IMR-90 (cell line): ENCODE data around the gene RAP1A. TPM values are rescaled to one million over a fixed set of nuclear protein-coding genes. Genes with fewer than 3 reads are reported as not detected.

ENCODE experiments used
- ATAC-seq: fragments of 200-7000 bp; cut with Tn5 transposase; 2 replicates; pipeline ENCODE4 v1.9.1; 2020; ENCODE audit warnings: low read depth, mild to moderate bottlenecking, moderate library complexity
- BruUV-seq: library from RNA; stranded (reverse); fragments of 400-500 nt; replicated peaks from 2 replicates; lab custom pipeline; 2021; lab: Mats Ljungman, UMichigan
- CTCF ChIA-PET: fragments of 300-600 bp; formaldehyde crosslinking; extraction: SDS; loops from one replicate; lab custom pipeline; 2021; ENCODE audit warnings: antibody characterized with exemption; lab: Yijun Ruan, JAX
- POLR2A ChIA-PET: fragments of 300-600 bp; sonication (Branson Sonifier 250); formaldehyde crosslinking; loops from one replicate; lab custom pipeline; 2022; ENCODE audit warnings: antibody characterized with exemption; ENCODE audit not compliant: unreplicated experiment; lab: Charles Lee
- DNase-seq: peaks from one replicate; pipeline ENCODE4 v3.0.0; 2013
- H2AFZ ChIP-seq: replicated peaks from 2 replicates; pipeline ENCODE3; 2013; ENCODE audit warnings: low read length, mild to moderate bottlenecking; ENCODE audit not compliant: poor library complexity
- H2AK5ac ChIP-seq: 2 replicates; pipeline ENCODE4 v1.6.1; 2013; ENCODE audit warnings: low read depth, low read length, inconsistent platforms
- H2AK9ac ChIP-seq: replicated peaks from 2 replicates; pipeline ENCODE3; 2013; ENCODE audit warnings: mild to moderate bottlenecking, low read depth, low read length, moderate library complexity; ENCODE audit not compliant: poor library complexity
- H2BK120ac ChIP-seq: 2 replicates; pipeline ENCODE4 v1.6.1; 2013; ENCODE audit warnings: low read depth, low read length, inconsistent platforms
- H2BK15ac ChIP-seq: 3 replicates; pipeline ENCODE4 v1.6.1; 2013; ENCODE audit warnings: low read depth, low read length, inconsistent platforms
- H2BK20ac ChIP-seq: 2 replicates; pipeline ENCODE4 v1.6.1; 2013; ENCODE audit warnings: low read depth, mild to moderate bottlenecking, inconsistent platforms, low read length, moderate library complexity
- H2BK5ac ChIP-seq: 2 replicates; pipeline ENCODE4 v1.6.1; 2013; ENCODE audit warnings: mild to moderate bottlenecking, low read depth, low read length, inconsistent platforms; ENCODE audit not compliant: poor library complexity, severe bottlenecking
- H3K14ac ChIP-seq: replicated peaks from 2 replicates; pipeline ENCODE4 v1.6.1; 2013; ENCODE audit warnings: low read depth, low read length, inconsistent platforms
- H3K18ac ChIP-seq: 2 replicates; pipeline ENCODE4 v1.6.1; 2013; ENCODE audit warnings: low read depth, low read length, control low read depth
- H3K23ac ChIP-seq: 2 replicates; pipeline ENCODE4 v1.6.1; 2013; ENCODE audit warnings: low read depth, low read length, inconsistent platforms
- H3K27ac ChIP-seq: 2 replicates; pipeline ENCODE4 v1.5.1; 2013; ENCODE audit warnings: mild to moderate bottlenecking, control low read depth, low read length; ENCODE audit not compliant: insufficient read depth
- H3K27me3 ChIP-seq: 2 replicates; pipeline ENCODE4 v1.6.1; 2013; ENCODE audit warnings: low read length; ENCODE audit not compliant: control insufficient read depth, insufficient read depth
- H3K36me3 ChIP-seq: 2 replicates; pipeline ENCODE4 v1.6.1; 2013; ENCODE audit warnings: low read length, mixed read lengths; ENCODE audit not compliant: control insufficient read depth, insufficient read depth
- H3K4ac ChIP-seq: 2 replicates; pipeline ENCODE4 v1.6.1; 2013; ENCODE audit warnings: low read depth, low read length, inconsistent platforms
- H3K4me1 ChIP-seq: 2 replicates; pipeline ENCODE4 v1.6.1; 2013; ENCODE audit warnings: low read length, mixed read lengths; ENCODE audit not compliant: control insufficient read depth, insufficient read depth
- H3K4me2 ChIP-seq: 2 replicates; pipeline ENCODE4 v1.6.1; 2013; ENCODE audit warnings: low read depth, mild to moderate bottlenecking, control low read depth, low read length, moderate library complexity
- H3K4me3 ChIP-seq: 2 replicates; pipeline ENCODE4 v1.5.1; 2013; ENCODE audit warnings: low read depth, mild to moderate bottlenecking, control low read depth, low read length, moderate library complexity; ENCODE audit not compliant: insufficient read depth
- H3K56ac ChIP-seq: 2 replicates; pipeline ENCODE4 v1.6.1; 2013; ENCODE audit warnings: low read length, inconsistent platforms; ENCODE audit not compliant: insufficient read depth; ENCODE audit errors: extremely low read depth
- H3K79me1 ChIP-seq, 2 experiments: 2 replicates each; pipeline ENCODE4 v1.6.1; 2013; ENCODE audit warnings: low read length in 2 of 2, inconsistent platforms in 1 of 2, low read depth in 1 of 2
- H3K9ac ChIP-seq: 2 replicates; pipeline ENCODE4 v1.6.1; 2013; ENCODE audit warnings: low read depth, low read length, control low read depth
- H3K9me1 ChIP-seq: 2 replicates; pipeline ENCODE4 v1.6.1; 2013; ENCODE audit warnings: low read length, inconsistent platforms; ENCODE audit not compliant: insufficient read depth
- H3K9me3 ChIP-seq: 2 replicates; pipeline ENCODE4 v1.6.1; 2013; ENCODE audit warnings: low read length; ENCODE audit not compliant: control insufficient read depth, insufficient read depth
- H4K20me1 ChIP-seq: 2 replicates; pipeline ENCODE4 v1.6.1; 2013; ENCODE audit warnings: low read length, inconsistent platforms; ENCODE audit not compliant: insufficient read depth
- H4K5ac ChIP-seq: 2 replicates; pipeline ENCODE4 v1.6.1; 2013; ENCODE audit warnings: mild to moderate bottlenecking, low read depth, low read length, control low read depth
- H4K8ac ChIP-seq, 2 experiments: 2 replicates each; pipeline ENCODE4 v1.6.1; 2013; ENCODE audit warnings: low read depth in 2 of 2, low read length in 2 of 2, control low read depth in 1 of 2, inconsistent platforms in 1 of 2
- H4K91ac ChIP-seq: 2 replicates; pipeline ENCODE4 v1.6.1; 2013; ENCODE audit warnings: low read depth, low read length, inconsistent platforms; ENCODE audit not compliant: insufficient read depth
- BHLHE40 ChIP-seq: fragments of 150-350 bp; IDR thresholded peaks from 2 replicates; pipeline ENCODE4 v1.6.1; 2016; ENCODE audit warnings: mild to moderate bottlenecking, low read depth, low read length
- CEBPB ChIP-seq: IDR thresholded peaks from 2 replicates; pipeline ENCODE4 v1.6.1; 2012; ENCODE audit warnings: low read depth, low read length, improper control_type of control experiment
- CTCF ChIP-seq: conservative IDR thresholded peaks from 2 replicates; pipeline ENCODE4 v1.5.1; 2012; ENCODE audit warnings: mild to moderate bottlenecking, low read depth, low read length, improper control_type of control experiment
- ELK1 ChIP-seq: fragments of 150-350 bp; IDR thresholded peaks from 2 replicates; pipeline ENCODE4 v1.6.1; 2016; ENCODE audit warnings: low read depth, mild to moderate bottlenecking, low read length, moderate library complexity, borderline replicate concordance
- MAZ ChIP-seq: IDR thresholded peaks from 2 replicates; pipeline ENCODE4 v1.6.1; 2012; ENCODE audit warnings: low read depth, mild to moderate bottlenecking, low read length, improper control_type of control experiment, moderate library complexity, borderline replicate concordance
- RAD21 ChIP-seq: IDR thresholded peaks from 2 replicates; pipeline ENCODE4 v1.6.1; 2012; ENCODE audit warnings: low read length, improper control_type of control experiment
- RFX5 ChIP-seq: IDR thresholded peaks from 2 replicates; pipeline ENCODE4 v1.8.0; 2012; ENCODE audit warnings: low read depth, mild to moderate bottlenecking, low read length, moderate library complexity
- SMC3 ChIP-seq: fragments of 150-350 bp; IDR thresholded peaks from 2 replicates; pipeline ENCODE4 v1.6.1; 2016; ENCODE audit warnings: low read depth, mild to moderate bottlenecking, antibody characterized with exemption, low read length, moderate library complexity
- USF2 ChIP-seq: fragments of 150-350 bp; IDR thresholded peaks from 2 replicates; pipeline ENCODE4 v1.6.1; 2017; ENCODE audit warnings: mild to moderate bottlenecking, antibody characterized with exemption, low read length, low read depth
- WGBS, 2 experiments: methylation state at CpG; one replicate each; pipeline versions ENCODE4 v1.1.5 to v1.1.7; 2013; ENCODE audit warnings: missing lambda C conversion rate in 2 of 2; ENCODE audit not compliant: insufficient read length in 1 of 2; ENCODE audit errors: extremely low coverage in 2 of 2; 5-methylcytosine and 5-hydroxymethylcytosine counted together
- dilution Hi-C: fragments of 300-500 bp; cut with HindIII; formaldehyde crosslinking; loops from one replicate; pipeline ENCODE4 v1.14.3; 2018; ENCODE audit warnings: low sequenced_read_pairs; ENCODE audit not compliant: unreplicated experiment
- in situ Hi-C: fragments of 300-500 bp; cut with MboI; formaldehyde crosslinking; loops from 3 replicates; pipeline ENCODE4 v1.14.3; 2019; ENCODE audit warnings: low sequenced_read_pairs, inconsistent platforms, mixed read lengths
- intact Hi-C: fragments of 100-400 bp; cut with micrococcal nuclease; formaldehyde crosslinking; loops from 2 replicates; pipeline ENCODE4 v1.10.0; 2022
- polyA plus RNA-seq, 3 experiments: library from polyadenylated mRNA; depleted of rRNA; stranded (reverse); fragments of >200 nt; gene quantifications; 2 replicates each; pipeline ENCODE4 v1.2.3, GENCODE V29; 2012; ENCODE audit warnings: low replicate concordance in 1 of 3
- total RNA-seq: library from RNA; depleted of rRNA; stranded (reverse); fragments of >200 nt; gene quantifications from 2 replicates; pipeline ENCODE4 v1.2.3, GENCODE V29; 2012

RAP1A gene
- total and polyA plus RNA-seq, 2 of the 4 experiments (the other 2 are of a cell fraction) = 18.1 to 43.6 TPM

- ChIA-PET CTCF (interaction anchor here (1.1 kb wide), 1 partner anchor 141 kb away, joined by 4 read pairs; no protein-coding TSS in a partner anchor), POLR2A (no interaction called here)
- dilution Hi-C loops = no loop called here
Measured at GRCh38 chr1:111649227-111649626, 29.6 kb downstream of the RAP1A start.

More at GRCh38 chr1:111649227-111649626, 29.6 kb downstream of the RAP1A start:
- H4K5ac ChIP-seq = no peak overlapping the region
- no peak overlapping the region for H2AFZ ChIP-seq
- in situ Hi-C loops = loop anchor here (5.0 kb wide), 1 partner anchor 142 kb away; no protein-coding TSS in a partner anchor
- no peak overlapping the region for H3K4me2 ChIP-seq
- H3K27ac ChIP-seq = no peak overlapping the region
- H2BK120ac ChIP-seq = no peak overlapping the region
- H3K4me3 ChIP-seq = no peak overlapping the region
- H4K8ac ChIP-seq = no peak overlapping the region
- H3K9me3 ChIP-seq = no peaks in the 10 kb centered on the region
- H3K56ac ChIP-seq = no peak overlapping the region
- no peak overlapping the region for H2AK9ac ChIP-seq
- H2BK5ac ChIP-seq = no peak overlapping the region
- no peak overlapping the region for H3K9ac ChIP-seq
- no peak overlapping the region for H3K18ac ChIP-seq
- no peak overlapping the region for H2AK5ac ChIP-seq
- no peak overlapping the region for H2BK15ac ChIP-seq
- peaks cover 34% of the 10 kb centered on the region for H4K20me1 ChIP-seq
- H3K4me1 ChIP-seq = peaks cover 3% of the 10 kb centered on the region
- intact Hi-C loops = no loop called here
- H4K91ac ChIP-seq = no peak overlapping the region
- H3K4ac ChIP-seq = no peak overlapping the region
- no peaks in the 10 kb centered on the region for H3K27me3 ChIP-seq
- H3K14ac ChIP-seq = no peak overlapping the region
- H2BK20ac ChIP-seq = no peak overlapping the region
- no peak for ATAC-seq
- no TSS peak for BruUV-seq
- no peak overlapping the region for H3K23ac ChIP-seq
- 100% methylated on average over 1 of the region's 10 CpGs; no CpG with 5 or more reads in 1 of the 2 experiments for WGBS, 2 experiments
- H3K79me1 ChIP-seq = peaks cover 31 to 68% of the 10 kb centered on the region in 2 experiments
- peaks cover 6% of the 10 kb centered on the region for H3K36me3 ChIP-seq
- no peak for DNase-seq
- no peak for TF ChIP-seq CEBPB
- no peak for TF ChIP-seq MAZ
- TF ChIP-seq SMC3 = no peak
- TF ChIP-seq RAD21 = no peak
- no peak for TF ChIP-seq CTCF
- TF ChIP-seq ELK1 = no peak
- TF ChIP-seq USF2 = no peak
- no peak for TF ChIP-seq RFX5
- TF ChIP-seq BHLHE40 = no peak
- H3K9me1 ChIP-seq = peaks cover 19% of the 10 kb centered on the region; the same call in 1 of the 2 replicates
